Caco-2 (cell line): Measurements from ENCODE around the gene RFX5. TPM values are rescaled to one million over a fixed set of nuclear protein-coding genes. Genes with fewer than 3 reads are reported as not detected.

Source experiments
- BruUV-seq: library from RNA; stranded (reverse); fragments of 400-500 nt; replicated peaks from 2 replicates; lab custom pipeline; 2021; lab: Mats Ljungman, UMichigan
- CTCF ChIA-PET: fragments of 300-600 bp; sonication (Branson Sonifier 250); formaldehyde crosslinking; loops from one replicate; lab custom pipeline; 2022; ENCODE audit warnings: antibody characterized with exemption; lab: Charles Lee
- POLR2A ChIA-PET: fragments of 300-600 bp; sonication (Branson Sonifier 250); formaldehyde crosslinking; loops from one replicate; lab custom pipeline; 2022; ENCODE audit warnings: antibody characterized with exemption; lab: Charles Lee
- DNase-seq, 2 experiments: peaks; one replicate each; pipeline versions ENCODE4 v3.0.0 to v3.0.0-alpha.2; 2020 to 2022
- H3K27me3 ChIP-seq: replicated peaks from 2 replicates; pipeline ENCODE4 v1.6.0; 2011; ENCODE audit warnings: low read length; ENCODE audit not compliant: control insufficient read depth, insufficient read depth
- H3K36me3 ChIP-seq: 2 replicates; pipeline ENCODE4 v1.5.1; 2011; ENCODE audit warnings: low read length; ENCODE audit not compliant: control insufficient read depth, insufficient read depth
- H3K4me1 ChIP-seq: fragments of 250-450 bp; sonication (Bioruptor Pico); 2 replicates; pipeline ENCODE4 v1.5.1; 2020; ENCODE audit warnings: mild to moderate bottlenecking
- H3K4me3 ChIP-seq: 2 replicates; pipeline ENCODE4 v1.5.1; 2011; ENCODE audit warnings: low read depth, mild to moderate bottlenecking, control low read depth, low read length
- H3K9me3 ChIP-seq: fragments of 250-450 bp; sonication (Bioruptor Pico); 2 replicates; pipeline ENCODE4 v1.5.1; 2020; ENCODE audit warnings: mild to moderate bottlenecking, moderate library complexity
- H3K27ac Mint-ChIP-seq: one replicate; pipeline ENCODE4 v1.8.0; 2022; ENCODE audit warnings: mixed read lengths; ENCODE audit not compliant: unreplicated experiment
- H3K27me3 Mint-ChIP-seq: one replicate; pipeline ENCODE4 v1.8.0; 2022; ENCODE audit warnings: mixed read lengths; ENCODE audit not compliant: insufficient read depth, unreplicated experiment
- H3K36me3 Mint-ChIP-seq: one replicate; pipeline ENCODE4 v1.8.0; 2022; ENCODE audit warnings: mild to moderate bottlenecking, mixed read lengths; ENCODE audit not compliant: insufficient read depth, unreplicated experiment
- H3K4me1 Mint-ChIP-seq: one replicate; pipeline ENCODE4 v1.8.0; 2022; ENCODE audit warnings: low read depth, mixed read lengths; ENCODE audit not compliant: unreplicated experiment
- H3K4me3 Mint-ChIP-seq: one replicate; pipeline ENCODE4 v1.8.0; 2022; ENCODE audit warnings: mild to moderate bottlenecking, moderate library complexity, mixed read lengths; ENCODE audit not compliant: unreplicated experiment
- H3K9me3 Mint-ChIP-seq: one replicate; pipeline ENCODE4 v1.8.0; 2022; ENCODE audit warnings: mixed read lengths; ENCODE audit not compliant: unreplicated experiment
- CTCF ChIP-seq, 2 experiments: fragments of 200-600 bp in 1 of 2; IDR thresholded peaks; 1 replicate in 1 of 2; 2 replicates in 1 of 2; pipeline versions ENCODE4 v1.5.1 to v1.8.0; 2011 to 2022; ENCODE audit warnings: antibody characterized with exemption in 1 of 2, control low read depth in 1 of 2, inconsistent platforms in 1 of 2, low read depth in 1 of 2, low read length in 1 of 2, mild to moderate bottlenecking in 1 of 2, moderate library complexity in 1 of 2; ENCODE audit not compliant: insufficient read depth in 1 of 2, severe bottlenecking in 1 of 2, unreplicated experiment in 1 of 2
- intact Hi-C: fragments of 100-400 bp; cut with micrococcal nuclease; formaldehyde crosslinking; loops from one replicate; pipeline ENCODE4 v1.10.0; 2022; ENCODE audit not compliant: unreplicated experiment
- total RNA-seq: library from RNA; stranded (reverse); gene quantifications from 2 replicates; pipeline ENCODE4 v1.2.3, GENCODE V29; 2022

The RFX5 gene
- total RNA-seq, 1 experiment from 2014 or later: 23.3 TPM

GRCh38 chr1:151342569-151342968 lies 4.5 kb downstream of the RFX5 start:
- no peak overlapping the region for H3K4me3 ChIP-seq
- BruUV-seq: no TSS peak
- H3K4me1 ChIP-seq: 0 out of 2 replicates have a peak, but pooled peaks cover under 1% of the 10 kb centered on the region
- H3K9me3 Mint-ChIP-seq: no peaks in the 10 kb centered on the region
- peaks cover 22% of the 10 kb centered on the region for H3K4me1 Mint-ChIP-seq
- H3K9me3 ChIP-seq: no peaks in the 10 kb centered on the region
- H3K27me3 Mint-ChIP-seq: no peaks in the 10 kb centered on the region
- CTCF ChIA-PET: interaction anchor here (0.5 to 3.5 kb wide), 2 partner anchors 37 to 41 kb away, joined by 14 to 125 read pairs; no protein-coding TSS in a partner anchor
- no peak for DNase-seq
- no peak overlapping the region for H3K4me3 Mint-ChIP-seq
- POLR2A ChIA-PET: no interaction called here
- H3K36me3 Mint-ChIP-seq: peaks cover 13% of the 10 kb centered on the region
- TF ChIP-seq CTCF (IDR thresholded peaks at IDR 0.05; ENCODE audit: insufficient read depth in 1 of 2, low read depth in 1 of 2, low read length in 1 of 2, severe bottlenecking in 1 of 2, unreplicated experiment in 1 of 2): no peak
- intact Hi-C loops: loop anchor here (10.0 kb wide), 1 partner anchor 52 kb away; the partner anchor contains the start of gene PSMB4
- H3K27ac Mint-ChIP-seq: no peak overlapping the region
- H3K27me3 ChIP-seq: no peaks in the 10 kb centered on the region
- H3K36me3 ChIP-seq: no peaks in the 10 kb centered on the region

- Histone ChIP-seq H3K27me3 (no peaks in the 10 kb centered on the region), H3K4me1 (no peaks in the 10 kb centered on the region), H3K4me3 (no peak overlapping the region), H3K9me3 (no peaks in the 10 kb centered on the region), H3K36me3 (no peaks in the 10 kb centered on the region)
- no peaks in the 10 kb centered on the region for H3K9me3 Mint-ChIP-seq
- POLR2A ChIA-PET: no interaction called here
- no peak overlapping the region for H3K4me3 Mint-ChIP-seq
- peaks cover 17% of the 10 kb centered on the region for H3K4me1 Mint-ChIP-seq
- H3K27ac Mint-ChIP-seq: no peak overlapping the region
- no peaks in the 10 kb centered on the region for H3K27me3 Mint-ChIP-seq
- H3K36me3 Mint-ChIP-seq: peaks cover 7% of the 10 kb centered on the region
- DNase-seq: no peak
- no peak for TF ChIP-seq CTCF (IDR thresholded peaks at IDR 0.05; ENCODE audit: insufficient read depth in 1 of 2, low read depth in 1 of 2, low read length in 1 of 2, severe bottlenecking in 1 of 2, unreplicated experiment in 1 of 2)
- BruUV-seq: no TSS peak
- CTCF ChIA-PET: interaction anchor here (0.6 to 3.5 kb wide), 2 partner anchors 38 to 41 kb away, joined by 9 to 125 read pairs; no protein-coding TSS in a partner anchor
- intact Hi-C loops: loop anchor here (10.0 kb wide), 1 partner anchor 53 kb away; the partner anchor contains the start of gene PSMB4
Observed at GRCh38 chr1:151342021-151342420, 5.0 kb downstream of the RFX5 start.

GRCh38 chr1:151340870-151341754 lies 5.9 kb downstream of the RFX5 start:
- Mint-ChIP-seq H3K36me3 (no peaks in the 10 kb centered on the region), H3K4me3 (no peak overlapping the region), H3K27me3 (no peaks in the 10 kb centered on the region), H3K27ac (peak overlapping the region; percentile 7), H3K9me3 (no peaks in the 10 kb centered on the region), H3K4me1 (peaks cover 8% of the 10 kb centered on the region)
- H3K9me3 ChIP-seq: no peaks in the 10 kb centered on the region
- H3K4me3 ChIP-seq: no peak overlapping the region
- BruUV-seq: no TSS peak
- H3K4me1 ChIP-seq: no peaks in the 10 kb centered on the region
- DNase-seq: peak; percentile 68 to 74
- H3K27me3 ChIP-seq: no peaks in the 10 kb centered on the region
- peak; percentile 63 to 69 for TF ChIP-seq CTCF (IDR thresholded peaks at IDR 0.05; ENCODE audit: insufficient read depth in 1 of 2, low read depth in 1 of 2, low read length in 1 of 2, severe bottlenecking in 1 of 2, unreplicated experiment in 1 of 2)
- intact Hi-C loops: loop anchor here (1.0 to 10.0 kb wide), 3 partner anchors 40 to 145 kb away; partner anchors contain the start of gene PSMB4
- POLR2A ChIA-PET: interaction anchor here (0.6 to 1.3 kb wide), 3 partner anchors 13 to 208 kb away, joined by 4 to 5 read pairs (median 5); partner anchors contain the start of gene PI4KB
- no peaks in the 10 kb centered on the region for H3K36me3 ChIP-seq
- CTCF ChIA-PET: interaction anchor here (0.6 to 3.5 kb wide), 19 partner anchors 9 to 394 kb away, joined by 3 to 125 read pairs (median 4); partner anchors contain the start of genes PI4KB, PSMD4 and ZNF687
